Fibroblast of skin of back (primary cell): ENCODE measurements around the gene TKT.
A peak's percentile ranks its signal among the peaks of the same experiment; 100 is the strongest.

Experiments used
- DNase-seq: peaks from one replicate; pipeline ENCODE4 v3.0.0-alpha.2; 2013

Gene TKT

GRCh38 chr3:53239800-53240199, 16.0 kb downstream of the TKT start:
- no peak for DNase-seq

- no peak for DNase-seq
Measured at GRCh38 chr3:53238886-53239285, 16.9 kb downstream of the TKT start.

- peak; percentile 98 for DNase-seq
Measured at GRCh38 chr3:53238051-53238850, 17.6 kb downstream of the TKT start.

- DNase-seq, result peak; percentile 91
Measured at GRCh38 chr3:53236112-53236841, 19.5 kb downstream of the TKT start.

GRCh38 chr3:53235545-53235944, 20.3 kb downstream of the TKT start:
- no peak for DNase-seq

- no peak for DNase-seq
Measured at GRCh38 chr3:53234841-53235232, 21.0 kb downstream of the TKT start.

- DNase-seq, result no peak
Measured at GRCh38 chr3:53234130-53234840, 21.5 kb downstream of the TKT start.

- no peak for DNase-seq
Measured at GRCh38 chr3:53232641-53233377, 23.0 kb downstream of the TKT start.

GRCh38 chr3:53231532-53232511, 24.0 kb downstream of the TKT start:
- DNase-seq, result no peak

GRCh38 chr3:53230789-53231188, 25.0 kb downstream of the TKT start:
- no peak for DNase-seq

- no peak for DNase-seq
Measured at GRCh38 chr3:53230041-53230621, 25.7 kb downstream of the TKT start.

GRCh38 chr3:53229606-53230005, 26.2 kb downstream of the TKT start:
- DNase-seq, result no peak

- DNase-seq, result no peak
Measured at GRCh38 chr3:53229171-53229570, 26.7 kb downstream of the TKT start.

- no peak for DNase-seq
Measured at GRCh38 chr3:53227993-53228885, 27.6 kb downstream of the TKT start.

GRCh38 chr3:53226841-53227407, 28.9 kb downstream of the TKT start:
- no peak for DNase-seq

- DNase-seq, result no peak
Measured at GRCh38 chr3:53226142-53226840, 29.5 kb downstream of the TKT start.

GRCh38 chr3:53225651-53226050, 30.2 kb downstream of the TKT start:
- DNase-seq, result no peak

- DNase-seq, result no peak
Measured at GRCh38 chr3:53225181-53225580, 30.6 kb downstream of the TKT start.

GRCh38 chr3:53224536-53224935, 31.3 kb downstream of the TKT start:
- DNase-seq, result no peak
